GM23248 (cell line): Measurements from ENCODE around the gene ALDH3A1. TPM values are rescaled to one million over a fixed set of nuclear protein-coding genes. Genes with fewer than 3 reads are reported as not detected.

Source experiments
- DNase-seq: peaks from one replicate; pipeline ENCODE4 v3.0.0-alpha.2; 2015
- H2AFZ ChIP-seq: fragments of 200-600 bp; sonication (generic); 2 replicates; pipeline ENCODE4 v1.6.1; 2016; ENCODE audit warnings: antibody characterized with exemption
- H3F3A ChIP-seq: fragments of 200-600 bp; sonication (generic); 2 replicates; pipeline ENCODE4 v1.6.1; 2016; ENCODE audit warnings: mild to moderate bottlenecking, antibody characterized with exemption, mixed run types; ENCODE audit not compliant: insufficient read depth
- H3K27ac ChIP-seq: fragments of 200-600 bp; sonication (generic); 2 replicates; pipeline ENCODE4 v1.5.1; 2016; ENCODE audit warnings: mild to moderate bottlenecking
- H3K27me3 ChIP-seq: fragments of 200-600 bp; sonication (generic); replicated peaks from 2 replicates; pipeline ENCODE4 v1.6.1; 2016; ENCODE audit warnings: mild to moderate bottlenecking; ENCODE audit not compliant: insufficient read depth
- H3K36me3 ChIP-seq: fragments of 200-600 bp; sonication (generic); 2 replicates; pipeline ENCODE4 v1.6.1; 2016; ENCODE audit warnings: low read depth, mild to moderate bottlenecking
- H3K4me1 ChIP-seq: fragments of 200-600 bp; sonication (generic); 2 replicates; pipeline ENCODE4 v1.6.1; 2016; ENCODE audit warnings: mild to moderate bottlenecking; ENCODE audit not compliant: insufficient read depth
- H3K4me2 ChIP-seq: fragments of 200-600 bp; sonication (generic); one replicate; pipeline ENCODE4 v1.6.1; 2016; ENCODE audit warnings: mild to moderate bottlenecking; ENCODE audit not compliant: unreplicated experiment
- H3K4me3 ChIP-seq: fragments of 200-600 bp; sonication (generic); 2 replicates; pipeline ENCODE4 v1.5.1; 2016; ENCODE audit warnings: mild to moderate bottlenecking
- H3K79me2 ChIP-seq: fragments of 200-600 bp; sonication (generic); 2 replicates; pipeline ENCODE4 v1.6.1; 2016; ENCODE audit warnings: mild to moderate bottlenecking; ENCODE audit not compliant: insufficient read depth
- H3K9ac ChIP-seq: fragments of 200-600 bp; sonication (generic); 2 replicates; pipeline ENCODE4 v1.6.1; 2016; ENCODE audit warnings: mild to moderate bottlenecking
- H3K9me2 ChIP-seq: fragments of 200-600 bp; sonication (generic); 2 replicates; pipeline ENCODE4 v1.6.1; 2016; ENCODE audit warnings: mixed run types, mild to moderate bottlenecking, moderate library complexity; ENCODE audit not compliant: insufficient read depth
- H3K9me3 ChIP-seq: fragments of 200-600 bp; sonication (generic); one replicate; pipeline ENCODE4 v1.6.1; 2017; ENCODE audit warnings: low read depth
- H4K20me1 ChIP-seq: fragments of 200-600 bp; sonication (generic); 2 replicates; pipeline ENCODE4 v1.6.0; 2016; ENCODE audit not compliant: insufficient read depth
- EZH2 ChIP-seq: fragments of 200-600 bp; sonication (generic); IDR thresholded peaks from 2 replicates; pipeline ENCODE4 v1.6.1; 2018; ENCODE audit warnings: antibody characterized with exemption, mild to moderate bottlenecking; ENCODE audit not compliant: insufficient read depth, poor library complexity, severe bottlenecking
- EZH2phosphoT487 ChIP-seq: fragments of 200-600 bp; sonication (generic); IDR thresholded peaks from 2 replicates; pipeline ENCODE4 v1.6.1; 2018; ENCODE audit warnings: antibody characterized with exemption, moderate library complexity, mild to moderate bottlenecking, low read depth; ENCODE audit not compliant: insufficient read depth
- WGBS, 2 experiments: methylation state at CpG; one replicate each; pipeline ENCODE4 v1.1.6; 2015 to 2017; ENCODE audit warnings: low lambda C conversion rate in 2 of 2, low coverage in 1 of 2; ENCODE audit errors: missing lambda C conversion rate in 2 of 2; 5-methylcytosine and 5-hydroxymethylcytosine counted together
- in situ Hi-C: fragments of 300-500 bp; cut with MboI; formaldehyde crosslinking; loops from 2 replicates; pipeline ENCODE4 v1.15.0; 2020
- polyA plus RNA-seq: library from polyadenylated mRNA; unstranded; fragments of >200 nt; fragmentation: Nextera tagmentation; extraction: Ambion mirVana; gene quantifications from 2 replicates; pipeline ENCODE4 v1.2.1, GENCODE V29; 2016
- total RNA-seq: library from RNA; depleted of rRNA; stranded (reverse); fragments of >200 nt; shearing (Covaris generic); gene quantifications from 2 replicates; pipeline ENCODE4 v1.2.3, GENCODE V29; 2014

Gene ALDH3A1
- total and polyA plus RNA-seq, 2 experiments from 2014 or later: 0.55 to 1.2 TPM

- H3K36me3 ChIP-seq: no peaks in the 10 kb centered on the region
- no peak overlapping the region for H2AFZ ChIP-seq
These were observed 7.2 kb downstream of the ALDH3A1 start for GRCh38 chr17:19740933-19741332.

GRCh38 chr17:19739241-19740201 lies 8.6 kb downstream of the ALDH3A1 start:
- in situ Hi-C loops: loop anchor here (10.0 kb wide), 1 partner anchor 55 kb away; no protein-coding TSS in a partner anchor

More at GRCh38 chr17:19740933-19741332, 7.2 kb downstream of the ALDH3A1 start:
- Histone ChIP-seq H3K79me2 (no peaks in the 10 kb centered on the region), H3K9me3 (no peaks in the 10 kb centered on the region), H3K9ac (no peak overlapping the region), H3K9me2 (no peaks in the 10 kb centered on the region), H3K4me2 (no peak overlapping the region), H3F3A (no peaks in the 10 kb centered on the region), H3K4me1 (no peaks in the 10 kb centered on the region), H3K27me3 (no peaks in the 10 kb centered on the region), H3K4me3 (no peak overlapping the region), H4K20me1 (no peaks in the 10 kb centered on the region), H3K27ac (no peak overlapping the region)
- DNase-seq: no peak
- TF ChIP-seq EZH2phosphoT487 (no peak), EZH2 (no peak)
- in situ Hi-C loops: loop anchor here (10.0 kb wide), 1 partner anchor 56 kb away; no protein-coding TSS in a partner anchor
- 76 to 80% methylated on average over 7 of the region's 7 CpGs for WGBS, 2 experiments

DNA sequence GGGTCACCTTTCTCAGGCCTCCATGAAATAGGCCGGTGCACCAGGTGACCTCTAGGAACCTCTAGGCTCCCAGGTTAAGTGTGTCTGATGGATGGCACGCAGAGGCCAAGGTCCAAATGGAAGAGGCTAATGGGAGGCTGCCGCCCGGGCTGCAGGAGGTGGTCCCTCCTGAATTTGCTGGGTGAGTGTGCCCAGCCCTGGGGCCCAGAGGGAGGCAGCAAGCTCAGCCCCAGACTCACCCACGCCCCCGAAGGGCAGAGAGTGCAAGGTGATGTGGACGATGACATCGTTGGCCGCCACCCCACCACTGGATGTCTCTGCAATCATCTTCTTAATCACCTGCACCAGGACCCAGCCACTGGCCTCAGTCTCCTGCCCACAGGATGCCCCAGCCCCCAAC lies 9.3 kb downstream of the ALDH3A1 start:
- H3K27ac ChIP-seq: no peak overlapping the region
- in situ Hi-C loops: no loop called here
- H3K9ac ChIP-seq: no peak overlapping the region
- H3K4me2 ChIP-seq: no peak overlapping the region
- WGBS, 2 experiments: 88 to 96% methylated on average over 9 of the region's 9 CpGs
- H3K27me3 ChIP-seq: no peaks in the 10 kb centered on the region
- no peak overlapping the region for H2AFZ ChIP-seq
- no peaks in the 10 kb centered on the region for H3K79me2 ChIP-seq
- H3K9me3 ChIP-seq: no peaks in the 10 kb centered on the region
- no peak for TF ChIP-seq EZH2phosphoT487
- TF ChIP-seq EZH2: no peak
- H3K36me3 ChIP-seq: no peaks in the 10 kb centered on the region
- DNase-seq: no peak
- H3K4me1 ChIP-seq: no peaks in the 10 kb centered on the region
- H3F3A ChIP-seq: no peaks in the 10 kb centered on the region
- H4K20me1 ChIP-seq: no peaks in the 10 kb centered on the region
- no peaks in the 10 kb centered on the region for H3K9me2 ChIP-seq
- no peak overlapping the region for H3K4me3 ChIP-seq

More at GRCh38 chr17:19739241-19740201, 8.6 kb downstream of the ALDH3A1 start:
- H4K20me1 ChIP-seq: no peaks in the 10 kb centered on the region
- no peak overlapping the region for H3K27ac ChIP-seq
- no peaks in the 10 kb centered on the region for H3F3A ChIP-seq
- no peaks in the 10 kb centered on the region for H3K9me3 ChIP-seq
- 69 to 74% methylated on average over 25 to 26 of the region's 26 CpGs for WGBS, 2 experiments
- H3K4me1 ChIP-seq: no peaks in the 10 kb centered on the region
- H3K27me3 ChIP-seq: no peaks in the 10 kb centered on the region
- H3K79me2 ChIP-seq: no peaks in the 10 kb centered on the region
- H3K36me3 ChIP-seq: no peaks in the 10 kb centered on the region
- no peak overlapping the region for H3K4me3 ChIP-seq
- H3K9me2 ChIP-seq: no peaks in the 10 kb centered on the region
- no peak for TF ChIP-seq EZH2phosphoT487
- no peak for TF ChIP-seq EZH2
- H3K9ac ChIP-seq: no peak overlapping the region
- H2AFZ ChIP-seq: no peak overlapping the region
- no peak for DNase-seq
- no peak overlapping the region for H3K4me2 ChIP-seq

DNA sequence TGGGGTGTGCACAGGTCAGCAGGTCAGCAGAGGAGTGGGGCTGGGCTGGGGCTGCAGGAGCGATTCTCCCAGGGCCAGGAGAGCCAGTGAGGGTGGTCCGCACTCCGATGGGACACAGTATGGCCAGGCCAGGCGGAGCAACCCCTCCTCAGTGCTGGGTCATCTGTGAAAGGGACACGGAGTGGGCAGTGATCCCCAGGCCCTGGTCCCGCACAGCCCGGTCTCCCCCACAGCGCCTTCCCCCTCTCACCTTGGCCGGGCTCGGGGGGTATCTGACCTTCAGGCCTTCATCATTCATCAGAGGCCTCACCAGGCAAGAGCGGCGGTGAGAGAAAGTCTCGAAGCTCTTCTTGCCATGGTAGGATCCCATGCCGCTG lies 10.0 kb downstream of the ALDH3A1 start:
- Histone ChIP-seq H4K20me1 (no peaks in the 10 kb centered on the region), H2AFZ (no peak overlapping the region), H3K79me2 (no peaks in the 10 kb centered on the region), H3K27ac (no peak overlapping the region), H3K9me2 (no peaks in the 10 kb centered on the region), H3K4me2 (no peak overlapping the region), H3K27me3 (peaks cover 4% of the 10 kb centered on the region; the same call in 1 of the 2 replicates), H3K9me3 (no peaks in the 10 kb centered on the region), H3K4me1 (no peaks in the 10 kb centered on the region), H3K4me3 (no peak overlapping the region), H3K9ac (no peak overlapping the region), H3F3A (no peaks in the 10 kb centered on the region), H3K36me3 (no peaks in the 10 kb centered on the region)
- in situ Hi-C loops: no loop called here
- TF ChIP-seq EZH2 (no peak), EZH2phosphoT487 (no peak)
- WGBS, 2 experiments: 88 to 92% methylated on average over 9 to 14 of the region's 14 CpGs
- DNase-seq: no peak
